Tibial nerve (tissue), 4 donors: Measurements from ENCODE around the gene NPSR1. TPM values are rescaled to one million over a fixed set of nuclear protein-coding genes. Genes with fewer than 3 reads are reported as not detected.

Experiments
- DNase-seq, 2 donors: peaks; one replicate each; pipeline ENCODE4 v3.0.0-alpha.2; 2019; ENCODE audit warnings: low spot score in 2 of 2
- H3K27ac ChIP-seq, 4 donors: fragments of 200-600 bp; sonication (generic) in 3 of 4; one replicate each; pipeline ENCODE4 v1.5.1; 2017 to 2019; ENCODE audit warnings: mild to moderate bottlenecking in 1 of 4
- H3K27me3 ChIP-seq, 2 donors: fragments of 200-600 bp; sonication (generic) in 1 of 2; one replicate each; pipeline versions ENCODE4 v1.5.1 to v1.6.0; 2017 to 2019
- H3K36me3 ChIP-seq, 3 donors: fragments of 200-600 bp; sonication (generic); one replicate each; pipeline ENCODE4 v1.5.1; 2018 to 2019
- H3K4me1 ChIP-seq, 4 donors: fragments of 200-600 bp; sonication (generic) in 3 of 4; one replicate each; pipeline ENCODE4 v1.5.1; 2017 to 2019
- H3K4me3 ChIP-seq, 4 donors: fragments of 200-600 bp; sonication (generic) in 3 of 4; one replicate each; pipeline ENCODE4 v1.5.1; 2017 to 2019; ENCODE audit warnings: mild to moderate bottlenecking in 1 of 4, moderate library complexity in 1 of 4
- H3K9me3 ChIP-seq, 4 donors: fragments of 200-600 bp; sonication (generic) in 3 of 4; one replicate each; pipeline ENCODE4 v1.5.1; 2017 to 2019
- EP300 ChIP-seq, 2 donors: sonication (generic); formaldehyde crosslinking; IDR thresholded peaks; one replicate each; pipeline ENCODE4 v1.6.1; 2017; ENCODE audit warnings: antibody characterized with exemption in 2 of 2, mild to moderate bottlenecking in 1 of 2
- POLR2A ChIP-seq, 2 donors: fragments of 450-650 bp; IDR thresholded peaks; one replicate each; pipeline ENCODE4 v1.6.1; 2017; ENCODE audit warnings: antibody characterized with exemption in 2 of 2, mild to moderate bottlenecking in 2 of 2, moderate library complexity in 2 of 2
- WGBS, 2 donors: methylation state at CpG; one replicate each; pipeline ENCODE4 v1.1.5; 2018; 5-methylcytosine and 5-hydroxymethylcytosine counted together
- total RNA-seq, 4 donors: library from RNA; depleted of rRNA; stranded (reverse); fragments of >200 nt; gene quantifications; one replicate each; pipeline ENCODE4 v1.1.0, GENCODE V29; 2016
- TF ChIP-seq, protein P1 (sequence below), 5 experiments: fragments of 200-600 bp in 3 of 5; fragments of 450-650 bp in 2 of 5; sonication (generic) in 3 of 5; IDR thresholded peaks; one replicate each; pipeline ENCODE4 v1.5.1; 2016 to 2019; ENCODE audit warnings: antibody characterized with exemption in 5 of 5, mild to moderate bottlenecking in 3 of 5, moderate library complexity in 2 of 5

NPSR1 gene
- total RNA-seq, 4 donors from 2014 or later, result not detected

GRCh38 chr7:34750209-34750608 lies 92.2 kb downstream of the NPSR1 start:
- Histone ChIP-seq H3K4me1 (no peaks in the 10 kb centered on the region), H3K36me3 (no peaks in the 10 kb centered on the region), H3K27me3 (no peaks in the 10 kb centered on the region), H3K9me3 (no peaks in the 10 kb centered on the region), H3K4me3 (no peak overlapping the region), H3K27ac (no peak overlapping the region)
- TF ChIP-seq POLR2A (IDR thresholded peaks at IDR 0.05), result no peak
- TF ChIP-seq EP300 (IDR thresholded peaks at IDR 0.05), result no peak
- TF ChIP-seq, protein P1, sequence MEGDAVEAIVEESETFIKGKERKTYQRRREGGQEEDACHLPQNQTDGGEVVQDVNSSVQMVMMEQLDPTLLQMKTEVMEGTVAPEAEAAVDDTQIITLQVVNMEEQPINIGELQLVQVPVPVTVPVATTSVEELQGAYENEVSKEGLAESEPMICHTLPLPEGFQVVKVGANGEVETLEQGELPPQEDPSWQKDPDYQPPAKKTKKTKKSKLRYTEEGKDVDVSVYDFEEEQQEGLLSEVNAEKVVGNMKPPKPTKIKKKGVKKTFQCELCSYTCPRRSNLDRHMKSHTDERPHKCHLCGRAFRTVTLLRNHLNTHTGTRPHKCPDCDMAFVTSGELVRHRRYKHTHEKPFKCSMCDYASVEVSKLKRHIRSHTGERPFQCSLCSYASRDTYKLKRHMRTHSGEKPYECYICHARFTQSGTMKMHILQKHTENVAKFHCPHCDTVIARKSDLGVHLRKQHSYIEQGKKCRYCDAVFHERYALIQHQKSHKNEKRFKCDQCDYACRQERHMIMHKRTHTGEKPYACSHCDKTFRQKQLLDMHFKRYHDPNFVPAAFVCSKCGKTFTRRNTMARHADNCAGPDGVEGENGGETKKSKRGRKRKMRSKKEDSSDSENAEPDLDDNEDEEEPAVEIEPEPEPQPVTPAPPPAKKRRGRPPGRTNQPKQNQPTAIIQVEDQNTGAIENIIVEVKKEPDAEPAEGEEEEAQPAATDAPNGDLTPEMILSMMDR (IDR thresholded peaks at IDR 0.05), result no peak
- DNase-seq, result no peak
- WGBS, 2 donors, result 89 to 93% methylated on average over 8 of the region's 8 CpGs

DNA sequence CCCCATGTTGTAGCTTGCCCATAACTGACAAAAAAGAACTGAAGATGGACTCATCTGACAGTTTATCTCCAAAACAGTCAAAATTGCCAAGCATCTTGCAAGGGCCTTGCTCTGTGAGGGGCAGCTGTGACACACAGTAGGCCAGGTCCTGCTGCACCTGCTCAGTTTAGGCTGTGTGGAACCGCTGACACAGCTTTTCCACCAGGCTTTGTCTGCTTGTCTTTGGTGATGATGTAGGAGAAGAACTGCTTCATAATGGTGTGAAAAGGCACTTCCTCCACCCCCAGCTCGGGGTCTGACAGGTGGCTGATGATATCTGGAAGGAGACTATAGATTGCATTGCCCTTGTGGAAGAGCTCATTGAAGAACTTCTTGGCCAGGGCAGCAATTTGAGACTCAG lies 92.6 kb downstream of the NPSR1 start:
- H3K27ac ChIP-seq, result no peak overlapping the region
- no peaks in the 10 kb centered on the region for H3K4me1 ChIP-seq
- H3K36me3 ChIP-seq, result no peaks in the 10 kb centered on the region
- no peaks in the 10 kb centered on the region for H3K27me3 ChIP-seq
- H3K4me3 ChIP-seq, result no peak overlapping the region
- no peak for TF ChIP-seq EP300 (IDR thresholded peaks at IDR 0.05)
- TF ChIP-seq, protein P1 (IDR thresholded peaks at IDR 0.05), result no peak
- no peak for TF ChIP-seq POLR2A (IDR thresholded peaks at IDR 0.05)
- H3K9me3 ChIP-seq, result no peaks in the 10 kb centered on the region
- 79 to 95% methylated on average over 2 of the region's 2 CpGs for WGBS, 2 donors
- no peak for DNase-seq

DNA sequence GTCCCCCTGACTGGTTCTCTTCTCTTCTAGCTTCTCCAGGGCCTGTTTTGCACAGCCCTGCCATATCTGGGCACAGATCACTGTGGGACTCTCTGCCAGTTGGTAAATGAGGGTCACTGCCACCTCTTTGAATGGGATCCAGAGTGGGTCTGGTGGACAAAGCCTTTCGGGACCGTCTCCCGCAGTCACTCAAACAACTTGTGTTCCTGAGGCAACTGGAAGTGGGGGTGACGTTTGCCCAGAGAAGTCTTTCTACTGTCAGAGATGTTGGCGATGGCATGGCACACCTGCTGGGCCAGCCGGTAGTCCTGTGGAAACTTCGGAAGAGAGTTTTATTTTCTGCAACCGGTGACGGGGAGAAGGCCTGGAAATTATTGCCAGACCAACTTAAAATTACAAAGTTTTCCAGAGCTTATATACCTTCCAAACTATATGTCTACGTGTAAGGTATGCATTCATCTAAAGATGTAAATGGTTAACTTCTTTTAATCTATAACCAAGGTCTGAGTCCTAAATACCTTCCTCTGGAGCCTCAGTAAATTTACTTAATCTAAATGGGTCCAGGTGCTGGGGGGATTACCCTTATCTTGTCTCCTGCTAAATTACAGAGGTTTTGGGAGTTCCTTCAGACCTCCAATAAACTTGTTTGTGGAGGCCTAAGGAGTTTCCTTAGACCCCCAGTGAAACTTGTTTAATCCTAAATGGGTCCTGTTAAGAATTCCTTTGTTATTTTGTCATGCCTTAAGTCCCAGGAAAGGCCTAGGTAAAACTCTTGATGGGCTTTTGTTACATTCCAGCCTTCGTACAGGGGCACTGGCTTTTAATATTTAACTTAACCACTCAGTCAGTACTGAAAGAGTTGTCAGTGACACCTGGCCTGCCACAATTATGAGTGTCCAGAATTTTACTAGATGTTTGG lies 94.0 kb downstream of the NPSR1 start:
- Histone ChIP-seq H3K9me3 (no peaks in the 10 kb centered on the region), H3K27ac (no peak overlapping the region), H3K36me3 (no peaks in the 10 kb centered on the region), H3K4me3 (no peak overlapping the region), H3K27me3 (no peaks in the 10 kb centered on the region), H3K4me1 (no peaks in the 10 kb centered on the region)
- 86 to 89% methylated on average over 11 of the region's 11 CpGs for WGBS, 2 donors
- no peak for DNase-seq
- TF ChIP-seq, protein P1 (IDR thresholded peaks at IDR 0.05), result no peak
- TF ChIP-seq POLR2A (IDR thresholded peaks at IDR 0.05) (no peak), EP300 (IDR thresholded peaks at IDR 0.05) (no peak)

GRCh38 chr7:34752929-34753328 lies 94.9 kb downstream of the NPSR1 start:
- no peaks in the 10 kb centered on the region for H3K27me3 ChIP-seq
- no peaks in the 10 kb centered on the region for H3K4me1 ChIP-seq
- TF ChIP-seq EP300 (IDR thresholded peaks at IDR 0.05), result no peak
- no peak for TF ChIP-seq POLR2A (IDR thresholded peaks at IDR 0.05)
- TF ChIP-seq, protein P1 (IDR thresholded peaks at IDR 0.05), result no peak
- H3K4me3 ChIP-seq, result no peak overlapping the region
- 44 to 55% methylated on average over 3 of the region's 3 CpGs for WGBS, 2 donors
- H3K9me3 ChIP-seq, result no peaks in the 10 kb centered on the region
- H3K36me3 ChIP-seq, result no peaks in the 10 kb centered on the region
- no peak for DNase-seq
- no peak overlapping the region for H3K27ac ChIP-seq

DNA sequence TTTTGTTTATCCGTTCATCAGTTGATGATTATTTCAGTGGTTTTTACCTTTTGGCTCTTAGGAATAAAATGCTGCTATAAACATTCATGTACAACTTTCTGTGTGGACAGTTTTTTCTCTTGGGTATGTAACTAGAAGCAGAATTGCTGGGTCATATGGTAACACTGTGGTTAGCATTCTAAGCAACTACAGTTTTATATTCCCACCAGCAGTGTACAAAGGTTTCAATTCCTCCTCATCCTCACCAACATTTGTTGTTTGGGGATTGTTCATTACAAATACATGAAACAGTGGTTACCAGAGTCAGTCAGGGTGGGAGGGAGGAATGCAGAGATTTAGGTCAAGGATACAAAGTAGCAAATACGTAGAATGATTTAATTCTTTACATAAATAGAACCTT lies 97.0 kb downstream of the NPSR1 start:
- H3K36me3 ChIP-seq, result no peaks in the 10 kb centered on the region
- no peak overlapping the region for H3K27ac ChIP-seq
- H3K27me3 ChIP-seq, result no peaks in the 10 kb centered on the region
- no peaks in the 10 kb centered on the region for H3K4me1 ChIP-seq
- no peak overlapping the region for H3K4me3 ChIP-seq
- DNase-seq, result no peak
- no peaks in the 10 kb centered on the region for H3K9me3 ChIP-seq
- TF ChIP-seq POLR2A (IDR thresholded peaks at IDR 0.05), result no peak
- TF ChIP-seq EP300 (IDR thresholded peaks at IDR 0.05), result no peak
- TF ChIP-seq, protein P1 (IDR thresholded peaks at IDR 0.05), result no peak
- 63 to 69% methylated on average over 2 of the region's 2 CpGs for WGBS, 2 donors
